Mucosa of rectum (tissue), 2 donors: ENCODE data around the gene SPACA4.

Experiments used
- H3K27ac ChIP-seq, 2 donors: one replicate each; pipeline ENCODE4 v1.7.0; 2013; ENCODE audit warnings: inconsistent platforms in 2 of 2, low read depth in 2 of 2, low read length in 2 of 2
- H3K27me3 ChIP-seq, 2 donors: one replicate each; pipeline ENCODE4 v1.7.0; 2013; ENCODE audit warnings: low read length in 2 of 2; ENCODE audit not compliant: control insufficient read depth in 2 of 2, insufficient read depth in 2 of 2
- H3K36me3 ChIP-seq, 2 donors: one replicate each; pipeline ENCODE4 v1.7.0; 2013; ENCODE audit warnings: low read length in 2 of 2; ENCODE audit not compliant: control insufficient read depth in 2 of 2, insufficient read depth in 2 of 2
- H3K4me1 ChIP-seq, 2 donors: one replicate each; pipeline ENCODE4 v1.7.0; 2013; ENCODE audit warnings: low read length in 2 of 2, mild to moderate bottlenecking in 1 of 2; ENCODE audit not compliant: control insufficient read depth in 2 of 2, insufficient read depth in 2 of 2
- H3K4me3 ChIP-seq, 2 donors: one replicate each; pipeline ENCODE4 v1.7.0; 2013; ENCODE audit warnings: low read length in 2 of 2
- H3K9ac ChIP-seq, 2 donors: one replicate each; pipeline ENCODE4 v1.7.0; 2013; ENCODE audit warnings: low read length in 2 of 2, low read depth in 1 of 2, mild to moderate bottlenecking in 1 of 2
- H3K9me3 ChIP-seq, 2 donors: one replicate each; pipeline ENCODE4 v1.7.0; 2013; ENCODE audit warnings: low read length in 2 of 2; ENCODE audit not compliant: control insufficient read depth in 2 of 2
- donor health status: healthy.
- donor health status: Normal muscosa, but diverticular disease.

The SPACA4 gene

GRCh38 chr19:48638831-48639381 lies 32.4 kb downstream of the SPACA4 start:
- Histone ChIP-seq H3K4me3 (peak overlapping the region; percentile 25 to 89), H3K36me3 (no peaks in the 10 kb centered on the region), H3K9ac (peak overlapping the region; percentile 16 to 80), H3K27ac (peak overlapping the region; percentile 97 to 98), H3K27me3 (no peaks in the 10 kb centered on the region), H3K9me3 (no peaks in the 10 kb centered on the region), H3K4me1 (peaks cover 21 to 22% of the 10 kb centered on the region in 2 donors)

- H3K4me3 ChIP-seq: no peak overlapping the region
- no peaks in the 10 kb centered on the region for H3K27me3 ChIP-seq
- peaks cover 15% of the 10 kb centered on the region in 2 donors for H3K4me1 ChIP-seq
- H3K36me3 ChIP-seq: no peaks in the 10 kb centered on the region
- H3K9me3 ChIP-seq: no peaks in the 10 kb centered on the region
- peak overlapping the region in 1 of 2 donors; percentile 1 for H3K9ac ChIP-seq
- no peak overlapping the region for H3K27ac ChIP-seq
These were observed 33.2 kb downstream of the SPACA4 start for GRCh38 chr19:48639483-48640375.

GRCh38 chr19:48641850-48642249 lies 35.3 kb downstream of the SPACA4 start:
- no peak overlapping the region for H3K27ac ChIP-seq
- H3K9me3 ChIP-seq: no peaks in the 10 kb centered on the region
- peaks cover 0 to 7% of the 10 kb centered on the region in 2 donors for H3K27me3 ChIP-seq
- no peaks in the 10 kb centered on the region for H3K36me3 ChIP-seq
- H3K4me3 ChIP-seq: no peak overlapping the region
- H3K4me1 ChIP-seq: peaks cover 17 to 25% of the 10 kb centered on the region in 2 donors
- no peak overlapping the region for H3K9ac ChIP-seq

GRCh38 chr19:48642862-48643261 lies 36.3 kb downstream of the SPACA4 start:
- no peak overlapping the region for H3K27ac ChIP-seq

GRCh38 chr19:48644355-48644754 lies 37.8 kb downstream of the SPACA4 start:
- peaks cover 8 to 19% of the 10 kb centered on the region in 2 donors for H3K4me1 ChIP-seq
- H3K9me3 ChIP-seq: no peaks in the 10 kb centered on the region
- H3K27ac ChIP-seq: no peak overlapping the region
- peaks cover 0 to 11% of the 10 kb centered on the region in 2 donors for H3K27me3 ChIP-seq
- no peaks in the 10 kb centered on the region for H3K36me3 ChIP-seq
- no peak overlapping the region for H3K4me3 ChIP-seq
- no peak overlapping the region for H3K9ac ChIP-seq

More at GRCh38 chr19:48642862-48643261, 36.3 kb downstream of the SPACA4 start:
- no peak overlapping the region for H3K4me3 ChIP-seq
- H3K27me3 ChIP-seq: peaks cover 0 to 11% of the 10 kb centered on the region in 2 donors
- no peaks in the 10 kb centered on the region for H3K9me3 ChIP-seq
- H3K36me3 ChIP-seq: no peaks in the 10 kb centered on the region
- no peak overlapping the region for H3K9ac ChIP-seq
- peaks cover 17 to 25% of the 10 kb centered on the region in 2 donors for H3K4me1 ChIP-seq

- H3K27ac ChIP-seq: peak overlapping the region; percentile 52 to 75
- peaks cover 8 to 16% of the 10 kb centered on the region in 2 donors for H3K4me1 ChIP-seq
- H3K27me3 ChIP-seq: peaks cover 0 to 11% of the 10 kb centered on the region in 2 donors
- no peaks in the 10 kb centered on the region for H3K36me3 ChIP-seq
- no peaks in the 10 kb centered on the region for H3K9me3 ChIP-seq
- peak overlapping the region; percentile 43 to 59 for H3K9ac ChIP-seq
- H3K4me3 ChIP-seq: peak overlapping the region; percentile 53 to 64
These were observed 38.5 kb downstream of the SPACA4 start for GRCh38 chr19:48644839-48645619.

GRCh38 chr19:48645620-48646000 lies 39.1 kb downstream of the SPACA4 start:
- peaks cover 0 to 11% of the 10 kb centered on the region in 2 donors for H3K27me3 ChIP-seq
- H3K36me3 ChIP-seq: no peaks in the 10 kb centered on the region
- H3K4me3 ChIP-seq: peak overlapping the region; percentile 53 to 64
- peak overlapping the region; percentile 52 to 75 for H3K27ac ChIP-seq
- peak overlapping the region; percentile 43 to 59 for H3K9ac ChIP-seq
- H3K9me3 ChIP-seq: no peaks in the 10 kb centered on the region
- peaks cover 8 to 15% of the 10 kb centered on the region in 2 donors for H3K4me1 ChIP-seq

GRCh38 chr19:48646001-48646721 lies 39.6 kb downstream of the SPACA4 start, which contains the start of gene CA11:
CA11 (minus strand) TSS chr19:48646187; CDS start chr19:48645632, 555 bp downstream.
- no peaks in the 10 kb centered on the region for H3K36me3 ChIP-seq
- peak within 1 kb of the TSS; percentile 52 to 75 for H3K27ac ChIP-seq
- no peaks in the 10 kb centered on the region for H3K9me3 ChIP-seq
- peaks cover 8 to 15% of the 10 kb centered on the region in 2 donors for H3K4me1 ChIP-seq
- peak within 1 kb of the TSS; percentile 53 to 64 for H3K4me3 ChIP-seq
- H3K27me3 ChIP-seq: peaks cover 0 to 11% of the 10 kb centered on the region in 2 donors
- H3K9ac ChIP-seq: peak within 1 kb of the TSS; percentile 43 to 59

GRCh38 chr19:48646722-48647216 lies 40.2 kb downstream of the SPACA4 start:
- no peaks in the 10 kb centered on the region for H3K36me3 ChIP-seq
- H3K27me3 ChIP-seq: peaks cover 0 to 11% of the 10 kb centered on the region in 2 donors
- peak overlapping the region in 1 of 2 donors; percentile 75 for H3K27ac ChIP-seq
- peaks cover 8 to 15% of the 10 kb centered on the region in 2 donors for H3K4me1 ChIP-seq
- peak overlapping the region; percentile 37 to 64 for H3K4me3 ChIP-seq
- no peaks in the 10 kb centered on the region for H3K9me3 ChIP-seq
- peak overlapping the region in 1 of 2 donors; percentile 41 for H3K9ac ChIP-seq
